ENCODE measurements around the gene ASTN2. TPM values are rescaled to one million over a fixed set of nuclear protein-coding genes. Genes with fewer than 3 reads are reported as not detected.

The ASTN2 gene
- total RNA-seq, 2 donors from 2014 or later, result 113 to 153 TPM

GRCh38 chr9:117239428-117239827 lies 175.4 kb downstream of the ASTN2 start:
- H3K36me3 ChIP-seq, result no peaks in the 10 kb centered on the region
- 77% methylated on average over 1 of the region's 1 CpG for WGBS
- H3K4me1 ChIP-seq (replicated peaks), result no peaks in the 10 kb centered on the region
- no peak for DNase-seq (ENCODE audit: low spot score)
- intact Hi-C loops (cut with DNase I), result no loop called here
- TF ChIP-seq POLR2A (IDR thresholded peaks at IDR 0.05) (no peak), POLR2AphosphoS5 (IDR thresholded peaks at IDR 0.05) (no peak), CTCF (IDR thresholded peaks at IDR 0.05) (no peak)
- no peaks in the 10 kb centered on the region for H3K27me3 ChIP-seq (replicated peaks; ENCODE audit: insufficient read depth)
- no peak overlapping the region for H3K27ac ChIP-seq
- no peaks in the 10 kb centered on the region for H3K9me3 ChIP-seq
- no peak overlapping the region for H3K4me3 ChIP-seq

GRCh38 chr9:117234103-117234502 lies 180.8 kb downstream of the ASTN2 start:
- 81% methylated on average over 6 of the region's 6 CpGs for WGBS
- TF ChIP-seq CTCF (IDR thresholded peaks at IDR 0.05) (no peak), POLR2A (IDR thresholded peaks at IDR 0.05) (no peak), POLR2AphosphoS5 (IDR thresholded peaks at IDR 0.05) (no peak)

GRCh38 chr9:117233016-117233415 lies 181.8 kb downstream of the ASTN2 start:
- no peaks in the 10 kb centered on the region for H3K9me3 ChIP-seq
- H3K4me3 ChIP-seq, result no peak overlapping the region
- H3K4me1 ChIP-seq (replicated peaks), result no peaks in the 10 kb centered on the region
- intact Hi-C loops (cut with DNase I), result no loop called here
- DNase-seq (ENCODE audit: low spot score), result no peak
- H3K27me3 ChIP-seq (replicated peaks; ENCODE audit: insufficient read depth), result no peaks in the 10 kb centered on the region
- no peak for TF ChIP-seq POLR2AphosphoS5 (IDR thresholded peaks at IDR 0.05)
- no peak for TF ChIP-seq POLR2A (IDR thresholded peaks at IDR 0.05)
- no peak overlapping the region for H3K27ac ChIP-seq
- H3K36me3 ChIP-seq, result no peaks in the 10 kb centered on the region
- WGBS, result 59% methylated on average over 4 of the region's 4 CpGs

More at GRCh38 chr9:117234103-117234502, 180.8 kb downstream of the ASTN2 start:
- H3K27me3 ChIP-seq (replicated peaks; ENCODE audit: insufficient read depth), result no peaks in the 10 kb centered on the region
- no peak for DNase-seq (ENCODE audit: low spot score)
- intact Hi-C loops (cut with DNase I), result no loop called here
- H3K9me3 ChIP-seq, result no peaks in the 10 kb centered on the region
- no peak overlapping the region for H3K4me3 ChIP-seq
- H3K4me1 ChIP-seq (replicated peaks), result no peaks in the 10 kb centered on the region
- H3K36me3 ChIP-seq, result no peaks in the 10 kb centered on the region
- H3K27ac ChIP-seq, result no peak overlapping the region

GRCh38 chr9:117232281-117232680 lies 182.6 kb downstream of the ASTN2 start:
- H3K27me3 ChIP-seq (replicated peaks; ENCODE audit: insufficient read depth), result no peaks in the 10 kb centered on the region
- no peak for TF ChIP-seq POLR2A (IDR thresholded peaks at IDR 0.05)
- no peak for TF ChIP-seq CTCF (IDR thresholded peaks at IDR 0.05)
- no peak for TF ChIP-seq POLR2AphosphoS5 (IDR thresholded peaks at IDR 0.05)
- no peaks in the 10 kb centered on the region for H3K4me1 ChIP-seq (replicated peaks)
- no peaks in the 10 kb centered on the region for H3K36me3 ChIP-seq
- DNase-seq (ENCODE audit: low spot score), result no peak
- intact Hi-C loops (cut with DNase I), result no loop called here
- 83% methylated on average over 1 of the region's 1 CpG for WGBS
- no peak overlapping the region for H3K4me3 ChIP-seq
- no peaks in the 10 kb centered on the region for H3K9me3 ChIP-seq
- H3K27ac ChIP-seq, result no peak overlapping the region

GRCh38 chr9:117231012-117231411 lies 183.8 kb downstream of the ASTN2 start:
- Histone ChIP-seq H3K4me3 (no peak overlapping the region), H3K27ac (no peak overlapping the region), H3K27me3 (replicated peaks; ENCODE audit: insufficient read depth) (no peaks in the 10 kb centered on the region), H3K4me1 (replicated peaks) (no peaks in the 10 kb centered on the region), H3K9me3 (no peaks in the 10 kb centered on the region), H3K36me3 (no peaks in the 10 kb centered on the region)
- DNase-seq (ENCODE audit: low spot score), result no peak
- intact Hi-C loops (cut with DNase I), result no loop called here
- TF ChIP-seq POLR2AphosphoS5 (IDR thresholded peaks at IDR 0.05) (no peak), POLR2A (IDR thresholded peaks at IDR 0.05) (no peak), CTCF (IDR thresholded peaks at IDR 0.05) (no peak)
- WGBS, result 0% methylated on average over 1 of the region's 1 CpG

Measured in prostate gland (tissue), 2 donors.